GM18873 (cell line): ENCODE results near the gene TRPC4AP.

Source experiments
- ATAC-seq: cut with Tn5 transposase; IDR thresholded peaks from one replicate; pipeline ENCODE4 v1.9.1; 2021; ENCODE audit warnings: mild to moderate bottlenecking, moderate library complexity, moderate number of reproducible peaks; ENCODE audit not compliant: unreplicated experiment, low FRiP score

The TRPC4AP gene

DNA sequence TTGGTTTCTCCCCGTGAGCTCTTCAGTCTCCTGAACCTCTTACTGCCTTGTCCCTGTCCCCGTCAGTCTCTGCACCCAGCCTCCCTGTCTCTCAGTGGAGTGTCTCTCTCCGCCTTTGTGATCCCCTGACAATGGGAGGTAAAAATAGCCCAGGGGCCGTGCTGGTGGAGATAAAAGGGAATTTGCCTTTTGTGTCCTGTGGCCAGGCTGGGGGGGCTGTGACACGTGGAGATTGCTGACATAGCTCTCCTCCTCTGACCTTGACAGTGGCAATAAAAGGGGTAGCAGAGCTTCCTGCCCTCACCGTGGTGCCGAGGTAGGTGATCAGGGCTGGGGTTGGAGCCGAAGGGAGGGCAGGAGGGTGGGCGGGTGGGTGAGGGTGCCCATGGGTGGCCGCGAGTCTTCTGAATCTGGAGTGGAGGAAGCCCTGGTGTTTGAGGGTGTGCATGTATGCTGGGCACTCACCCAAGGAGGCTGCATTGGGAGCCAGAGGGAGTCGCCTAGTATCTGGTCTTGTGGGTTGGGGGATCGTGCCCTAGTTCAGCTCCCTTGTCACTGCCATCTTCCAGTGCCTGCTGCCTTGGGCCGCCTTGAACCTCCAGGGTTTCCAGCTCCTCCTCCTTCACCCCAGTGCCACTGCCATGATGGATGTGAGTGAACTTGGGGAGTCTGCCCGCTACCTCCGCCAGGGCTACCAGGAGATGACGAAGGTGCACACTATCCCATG, 115.1 kb downstream of the TRPC4AP start:
- no peak for ATAC-seq

DNA sequence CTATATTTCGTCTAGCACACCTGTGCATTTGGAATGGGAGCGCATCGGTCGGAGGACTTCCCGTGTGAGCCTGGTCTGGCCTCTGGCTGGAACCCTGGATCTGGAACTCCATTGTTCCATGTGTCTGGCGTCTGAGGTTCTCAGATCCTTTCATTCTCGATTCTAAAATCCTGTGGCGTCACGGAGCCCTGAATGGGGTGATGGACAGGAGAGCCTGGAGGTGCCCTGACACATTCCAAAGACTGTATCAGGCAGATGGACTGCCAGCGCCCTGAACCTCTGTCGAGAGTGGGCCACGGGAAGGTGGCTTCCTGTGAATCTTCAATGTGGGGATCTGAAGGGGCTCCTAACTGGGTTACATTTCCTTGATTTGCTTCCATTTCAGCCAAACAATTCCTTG, 116.3 kb downstream of the TRPC4AP start:
- no peak for ATAC-seq

DNA sequence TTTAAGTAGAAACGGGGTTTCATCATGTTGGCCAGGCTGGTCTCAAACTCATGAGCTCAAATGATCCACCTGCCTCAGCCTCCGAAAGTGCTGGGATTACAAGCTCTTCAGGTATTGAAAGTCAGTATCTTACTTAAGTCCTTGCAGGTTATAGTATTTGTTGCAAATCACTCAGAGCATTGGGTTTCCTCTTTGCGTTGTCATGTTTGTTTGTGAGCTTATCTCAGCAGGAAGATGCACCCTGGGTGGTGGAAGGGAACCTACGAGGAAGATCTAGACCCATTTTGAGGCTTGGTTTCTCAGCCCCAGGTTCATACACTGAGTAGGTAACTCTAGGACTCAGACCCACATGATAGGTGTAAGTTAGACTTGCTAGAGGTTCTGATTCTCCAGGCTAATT, 118.4 kb downstream of the TRPC4AP start:
- no peak for ATAC-seq

DNA sequence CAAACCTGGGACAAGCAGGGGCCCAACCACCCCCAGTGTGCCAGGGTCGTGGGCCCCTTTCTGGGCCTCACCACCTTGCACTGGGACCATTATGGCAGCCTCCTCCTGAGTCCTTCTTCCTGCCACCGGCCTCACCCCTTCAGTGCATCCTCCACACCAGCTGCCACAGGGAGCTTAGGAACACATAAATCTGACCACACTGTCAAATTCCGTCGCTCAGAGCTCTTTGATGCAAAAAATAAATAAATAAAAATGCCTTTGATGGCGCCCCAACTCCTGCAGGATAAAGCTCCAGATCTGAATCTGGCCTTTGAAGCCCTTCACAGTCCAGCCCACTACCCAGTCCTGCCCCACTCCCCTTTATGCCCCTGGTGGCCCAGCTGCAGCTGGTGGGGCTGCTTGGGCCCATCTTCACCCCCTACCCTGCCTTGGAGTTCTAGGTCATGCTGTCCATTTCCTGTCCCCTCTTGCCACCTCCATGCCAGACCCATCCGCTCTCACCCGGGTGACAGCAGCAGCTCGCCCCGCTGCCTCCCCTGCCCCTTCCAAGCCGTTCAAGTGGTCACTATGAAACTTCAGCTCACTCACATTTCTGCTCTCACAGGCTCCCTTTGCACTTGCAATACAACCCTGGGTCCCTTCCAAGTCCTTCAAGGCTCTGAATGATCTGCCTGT, 120.9 kb downstream of the TRPC4AP start:
- ATAC-seq: no peak

DNA sequence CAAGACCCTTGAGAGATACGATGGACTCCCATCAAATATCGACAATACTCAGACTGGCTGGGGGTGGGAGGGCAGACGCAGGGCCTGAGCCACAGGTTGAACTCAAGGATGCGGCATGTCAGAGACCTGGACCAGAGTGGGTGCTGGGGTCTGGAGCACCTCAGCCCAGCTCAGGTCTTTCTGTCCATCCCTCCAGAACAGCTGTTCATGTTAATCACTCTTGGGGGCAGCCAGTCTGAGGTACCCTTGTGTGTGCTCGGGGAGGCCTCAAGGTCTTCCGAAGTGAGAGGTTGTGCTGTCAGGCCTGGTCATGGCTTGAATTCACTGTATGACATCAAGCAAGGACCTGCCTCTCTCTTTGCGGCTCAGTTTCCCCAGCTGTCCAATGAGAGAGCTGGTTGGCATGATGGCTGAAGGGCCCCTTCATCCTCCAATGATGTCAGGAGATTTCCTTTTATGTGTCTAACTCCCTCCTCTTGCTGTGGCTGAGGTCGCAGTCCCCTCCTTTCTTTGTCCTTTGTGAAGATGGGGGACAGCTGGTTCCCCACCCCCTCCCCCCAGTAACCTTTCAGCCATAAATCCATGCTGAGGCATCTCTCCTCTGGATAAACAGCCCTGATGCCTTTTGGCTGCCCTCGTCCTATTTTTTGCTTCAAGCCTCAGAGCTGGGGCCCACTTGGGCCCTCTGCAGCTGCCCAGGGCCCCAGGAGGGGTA, 121.6 kb downstream of the TRPC4AP start:
- ATAC-seq: no peak

DNA sequence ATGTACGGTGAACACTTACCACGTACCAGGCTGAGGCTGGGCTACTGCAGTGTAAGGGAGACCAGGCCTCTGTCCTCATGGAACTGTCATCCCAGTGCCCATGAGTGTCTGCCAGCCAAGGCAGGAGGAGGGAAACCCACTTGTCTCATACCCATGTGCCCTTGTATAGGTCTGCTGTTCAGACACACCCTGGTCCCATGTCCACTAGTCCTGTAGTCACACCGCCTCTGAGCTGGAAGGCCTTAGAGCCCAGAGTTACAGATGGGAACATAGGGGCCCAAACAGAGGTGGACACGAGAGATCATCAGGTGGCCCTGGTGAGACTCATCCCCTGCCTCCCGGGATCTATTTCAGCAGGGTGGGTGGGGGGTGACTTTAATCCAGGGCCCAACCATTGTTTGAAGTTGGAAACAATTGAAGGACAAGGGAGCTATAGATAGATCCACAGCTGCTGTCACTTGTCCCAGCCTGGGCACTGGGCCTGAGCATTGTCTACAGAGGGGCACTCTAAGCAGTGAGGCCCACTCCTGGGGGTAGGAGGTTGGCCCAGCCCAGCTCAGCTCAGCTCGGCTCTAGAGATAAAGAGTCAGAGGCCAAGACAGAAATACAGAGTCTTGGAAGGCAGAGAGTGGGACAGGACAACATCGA, 122.3 kb downstream of the TRPC4AP start:
- ATAC-seq: no peak

DNA sequence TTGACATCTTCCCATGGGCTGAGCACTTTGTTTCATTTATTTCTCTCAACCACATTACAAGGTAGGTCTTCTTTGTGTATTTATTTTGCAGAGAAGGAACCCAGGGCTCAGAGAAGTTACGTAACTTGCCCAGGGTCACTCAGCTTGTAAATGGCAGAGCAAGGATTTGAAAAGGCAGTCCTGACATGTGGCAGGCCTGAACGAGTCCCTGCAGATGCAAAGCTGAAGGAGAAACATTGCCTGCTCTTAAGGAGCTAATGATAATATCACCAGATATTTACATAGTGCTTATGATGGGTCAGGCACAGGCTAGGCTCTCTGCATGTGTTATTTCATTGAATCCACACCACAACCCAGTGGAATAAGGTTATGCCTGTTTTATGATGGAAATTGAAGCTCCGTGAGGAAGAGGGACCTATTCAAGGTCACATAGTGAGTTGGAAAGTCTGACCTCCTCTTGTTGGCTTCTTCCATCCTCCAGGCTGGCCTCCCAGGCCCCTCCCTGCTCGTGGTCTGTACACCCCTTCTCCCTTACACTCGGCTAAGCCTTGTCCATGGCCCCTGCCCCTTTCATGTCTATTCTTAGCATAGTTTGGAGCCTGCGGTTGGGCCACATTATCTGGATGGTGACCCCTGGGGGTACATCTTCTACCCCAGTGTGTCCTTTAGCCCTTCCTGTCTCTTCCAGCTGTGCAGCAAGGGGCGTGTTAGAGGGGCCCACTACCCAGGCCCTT, 124.4 kb downstream of the TRPC4AP start:
- ATAC-seq: no peak

DNA sequence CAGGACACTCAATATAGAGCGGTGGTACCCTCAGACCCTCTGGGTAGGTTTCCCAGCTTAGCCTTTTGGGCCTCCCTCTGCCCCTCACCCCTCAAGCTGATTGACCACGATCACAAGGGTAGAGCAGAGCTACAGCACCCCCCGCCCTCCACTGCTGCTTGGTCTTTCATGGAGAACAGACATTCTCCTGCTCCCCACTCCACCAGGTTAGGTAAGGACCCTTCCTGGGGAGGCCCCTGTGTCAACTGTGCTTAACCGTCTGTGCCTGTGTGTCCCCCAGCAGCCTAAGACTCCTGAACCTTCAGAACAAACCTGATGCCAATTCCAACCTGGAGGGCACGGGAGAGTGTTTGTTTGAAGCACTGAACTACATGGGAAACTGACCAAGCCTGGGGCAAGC, 125.2 kb downstream of the TRPC4AP start:
- ATAC-seq: no peak

DNA sequence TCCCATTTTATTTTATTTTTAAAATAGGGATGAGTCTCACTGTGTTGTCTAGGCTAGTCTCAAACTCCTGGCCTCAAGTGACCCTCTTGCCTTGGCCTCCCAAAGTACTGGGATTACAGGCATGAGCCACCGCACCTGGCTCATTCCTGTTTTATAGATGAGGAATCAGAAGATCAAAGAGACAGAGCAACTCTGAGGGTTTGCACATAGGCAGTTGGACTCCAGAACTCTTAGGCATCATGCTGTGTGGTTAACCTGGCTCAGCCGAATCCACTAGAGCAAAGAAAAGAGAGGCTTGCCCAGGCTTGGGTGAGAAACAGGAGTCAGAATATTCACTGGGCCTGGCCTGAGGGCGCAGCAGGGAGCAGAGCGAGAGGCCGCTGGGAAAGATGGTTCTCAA, 127.6 kb downstream of the TRPC4AP start:
- no peak for ATAC-seq

DNA sequence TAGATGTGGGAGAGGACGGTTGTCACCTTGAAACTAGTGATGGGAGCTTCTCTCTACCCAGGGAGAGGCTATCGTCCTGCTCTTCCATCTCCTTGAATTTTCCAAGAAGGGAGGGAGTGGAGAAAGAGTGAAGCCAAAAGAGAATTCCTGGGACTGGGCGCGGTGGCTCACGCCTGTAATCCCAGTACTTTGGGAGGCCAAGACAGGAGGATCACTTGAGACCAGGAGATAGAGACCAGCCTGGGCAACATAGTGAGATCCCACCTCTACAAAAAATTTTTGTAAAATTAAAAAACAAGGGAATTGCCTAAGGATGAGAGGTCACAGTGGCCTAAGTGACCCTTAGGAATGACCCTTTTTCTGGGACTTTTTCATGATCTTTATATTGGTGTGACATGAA, 128.1 kb downstream of the TRPC4AP start:
- ATAC-seq: no peak

DNA sequence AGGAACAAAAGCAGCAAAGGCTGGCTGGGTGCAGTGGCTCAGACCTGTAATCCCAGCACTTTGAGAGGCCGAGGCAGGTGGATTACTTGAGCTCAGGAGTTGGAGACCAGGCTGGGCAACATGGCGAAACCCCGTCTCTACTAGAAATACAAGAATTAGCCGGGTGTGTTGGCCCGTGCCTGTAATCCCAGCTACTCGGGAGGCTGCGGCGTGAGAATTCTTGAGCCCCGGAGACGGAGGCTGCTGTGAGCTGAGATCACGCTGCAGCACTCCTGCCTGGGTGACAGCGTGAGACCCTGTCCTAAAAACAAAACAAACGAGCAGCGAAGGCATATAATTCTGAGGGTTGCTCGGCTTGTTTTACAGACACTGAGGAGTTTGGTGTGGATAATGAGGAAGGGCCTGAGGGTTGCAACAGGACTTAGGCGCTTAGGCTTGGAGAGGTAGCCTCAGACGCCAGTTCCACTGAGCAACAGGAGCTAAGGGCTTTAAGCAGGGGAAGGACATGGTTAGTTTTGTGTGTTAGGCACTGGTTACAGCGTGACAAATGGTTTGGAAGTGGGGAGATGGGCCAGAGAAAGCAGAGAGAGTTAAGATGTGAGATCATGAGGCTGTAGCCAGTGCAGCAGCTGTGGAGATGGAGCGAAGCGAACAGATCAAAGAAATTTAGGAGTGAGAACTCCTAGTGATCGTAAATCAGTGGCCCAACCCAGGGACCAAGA, 135.7 kb downstream of the TRPC4AP start:
- ATAC-seq: no peak

DNA sequence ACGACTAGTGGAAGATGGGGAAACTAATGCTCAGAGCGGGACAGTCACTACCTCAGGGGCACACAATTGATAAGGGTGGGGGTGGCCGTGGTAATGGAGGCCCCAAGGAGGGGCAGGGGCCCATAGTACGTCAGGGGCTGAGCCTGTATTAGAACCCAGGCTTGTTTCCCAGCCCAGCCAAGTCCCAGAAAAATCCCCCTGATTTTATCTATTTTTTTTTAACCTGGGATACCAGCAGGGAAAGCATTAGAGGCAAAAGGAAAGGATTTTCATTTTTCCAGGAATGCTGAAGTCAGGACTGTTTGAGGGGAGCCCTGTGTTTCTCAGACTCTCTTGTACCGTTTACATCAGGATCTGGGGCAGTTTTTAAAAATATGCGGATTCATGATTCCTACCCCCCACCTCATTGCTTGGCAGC, 136.6 kb downstream of the TRPC4AP start:
- ATAC-seq: no peak

DNA sequence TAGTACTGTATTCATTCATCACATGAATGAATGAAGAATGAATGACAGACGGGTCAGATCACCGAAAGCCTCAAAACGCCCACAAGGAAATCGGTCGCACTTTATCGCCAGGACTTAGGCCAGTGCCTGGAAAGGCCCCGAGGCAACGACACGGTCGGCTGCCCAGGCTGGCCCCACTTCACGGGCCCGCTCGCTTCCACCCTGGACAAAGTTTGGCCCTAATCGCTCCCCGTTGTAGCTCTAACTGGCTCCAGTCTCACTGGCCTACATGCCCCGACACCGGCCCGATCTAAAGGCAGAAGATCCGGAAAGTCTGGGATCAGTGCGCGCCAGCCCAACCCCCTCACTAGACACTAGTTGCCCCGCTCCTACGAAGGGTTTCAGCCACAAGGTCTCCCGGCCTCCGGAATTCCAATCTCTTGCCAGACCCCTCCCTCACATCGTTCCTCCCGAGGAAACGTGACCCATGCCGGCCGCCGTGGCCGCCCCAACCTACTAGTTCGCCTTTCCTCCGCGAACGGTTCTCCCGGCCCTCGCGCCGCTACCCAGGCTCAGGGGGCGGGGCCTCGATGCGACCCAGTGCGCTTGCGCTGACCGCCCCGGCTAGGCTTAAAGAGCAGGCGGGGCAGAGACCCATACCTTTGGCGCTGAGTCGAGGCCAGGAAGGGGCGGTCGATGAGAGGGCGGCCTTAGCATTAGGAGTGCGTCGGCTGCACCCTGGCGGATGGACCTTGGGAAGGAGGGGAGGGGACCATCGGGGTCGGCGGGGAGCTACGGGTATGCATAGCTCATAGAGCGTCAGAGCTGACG, 137.2 kb downstream of the TRPC4AP start, which contains the start of the genes GSS and MYH7B:
TSS of gene GSS (minus strand) at position 576 of the 810 bp plus-strand sequence. CDS start 3,954 bp downstream, outside the sequence.
TSS of gene MYH7B (plus strand) at position 638 of the 810 bp plus-strand sequence. CDS start 22,138 bp downstream, outside the sequence.
- peak; percentile 71 for ATAC-seq

DNA sequence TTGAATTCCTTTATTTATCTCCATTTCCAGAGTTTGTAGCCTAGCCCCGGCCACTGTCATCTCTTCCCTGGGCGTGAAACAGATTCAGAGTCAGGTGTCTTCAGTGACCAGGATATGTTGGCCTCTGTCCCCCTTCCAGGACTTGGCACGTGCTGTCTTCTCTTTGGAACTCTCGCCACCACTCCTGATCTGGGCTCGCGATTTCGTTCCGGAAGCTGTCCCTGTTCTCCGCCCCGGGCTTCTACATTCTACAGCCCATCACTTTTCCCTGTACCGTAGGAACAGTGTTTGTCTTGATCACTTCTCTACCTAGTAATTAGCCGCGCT, 137.7 kb downstream of the TRPC4AP start:
- no peak for ATAC-seq

DNA sequence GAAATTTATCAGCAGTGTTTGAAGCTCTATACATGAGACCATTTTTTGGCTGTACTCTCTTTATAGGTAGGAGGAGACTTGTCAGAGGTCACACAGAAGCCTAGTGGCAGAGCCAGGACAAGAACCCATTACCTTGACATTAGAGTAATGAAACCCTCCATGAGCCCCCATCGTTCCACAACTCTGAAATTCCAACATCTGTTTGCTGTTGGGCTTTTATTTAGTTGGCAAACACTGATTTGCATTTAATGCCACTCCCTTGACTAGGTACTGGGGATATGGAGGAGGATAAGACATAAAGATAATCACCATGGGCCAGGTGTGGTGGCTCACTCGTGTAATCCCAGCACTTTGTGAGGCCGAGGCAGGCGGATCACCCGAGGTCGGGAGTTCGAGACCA, 138.6 kb downstream of the TRPC4AP start:
- ATAC-seq: no peak

DNA sequence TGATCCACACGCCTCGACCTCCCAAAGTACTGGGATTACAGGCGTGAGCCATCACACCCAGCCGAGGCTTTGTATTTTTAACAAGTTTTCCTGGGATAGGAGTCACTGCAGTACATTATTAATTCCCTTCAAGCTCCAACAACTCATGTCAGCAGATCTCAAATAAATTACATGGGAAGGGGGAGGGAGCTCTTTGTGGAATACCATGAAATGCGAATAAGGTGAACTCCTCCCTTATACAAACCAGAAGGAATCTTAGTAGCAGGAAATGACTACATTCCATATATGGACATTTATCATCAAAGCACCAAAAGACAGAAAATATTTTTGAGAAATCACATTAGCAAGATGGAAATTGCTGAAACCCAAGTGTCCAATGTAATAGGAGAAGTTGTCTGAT, 139.9 kb downstream of the TRPC4AP start:
- no peak for ATAC-seq
